ENCODE measurements around the gene GPS1.
A peak's percentile ranks its signal among the peaks of the same experiment; 100 is the strongest.

The GPS1 gene

GRCh38 chr17:82091264-82092066 lies 39.8 kb downstream of the GPS1 start:
- Histone ChIP-seq H3K4me3 (no peak overlapping the region), H3K27ac (no peak overlapping the region)
- TF ChIP-seq, protein P1, sequence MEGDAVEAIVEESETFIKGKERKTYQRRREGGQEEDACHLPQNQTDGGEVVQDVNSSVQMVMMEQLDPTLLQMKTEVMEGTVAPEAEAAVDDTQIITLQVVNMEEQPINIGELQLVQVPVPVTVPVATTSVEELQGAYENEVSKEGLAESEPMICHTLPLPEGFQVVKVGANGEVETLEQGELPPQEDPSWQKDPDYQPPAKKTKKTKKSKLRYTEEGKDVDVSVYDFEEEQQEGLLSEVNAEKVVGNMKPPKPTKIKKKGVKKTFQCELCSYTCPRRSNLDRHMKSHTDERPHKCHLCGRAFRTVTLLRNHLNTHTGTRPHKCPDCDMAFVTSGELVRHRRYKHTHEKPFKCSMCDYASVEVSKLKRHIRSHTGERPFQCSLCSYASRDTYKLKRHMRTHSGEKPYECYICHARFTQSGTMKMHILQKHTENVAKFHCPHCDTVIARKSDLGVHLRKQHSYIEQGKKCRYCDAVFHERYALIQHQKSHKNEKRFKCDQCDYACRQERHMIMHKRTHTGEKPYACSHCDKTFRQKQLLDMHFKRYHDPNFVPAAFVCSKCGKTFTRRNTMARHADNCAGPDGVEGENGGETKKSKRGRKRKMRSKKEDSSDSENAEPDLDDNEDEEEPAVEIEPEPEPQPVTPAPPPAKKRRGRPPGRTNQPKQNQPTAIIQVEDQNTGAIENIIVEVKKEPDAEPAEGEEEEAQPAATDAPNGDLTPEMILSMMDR (IDR thresholded peaks at IDR 0.05): no peak
- no peak for DNase-seq (ENCODE audit: low spot score)

- TF ChIP-seq, protein P1 (IDR thresholded peaks at IDR 0.05): no peak
- no peak for DNase-seq (ENCODE audit: low spot score)
- Histone ChIP-seq H3K27ac (no peak overlapping the region), H3K4me3 (no peak overlapping the region)
These were observed 40.4 kb downstream of the GPS1 start for GRCh38 chr17:82092094-82092586.

- TF ChIP-seq, protein P1 (IDR thresholded peaks at IDR 0.05): no peak
- no peak overlapping the region for H3K4me3 ChIP-seq
- H3K27ac ChIP-seq: no peak overlapping the region
- no peak for DNase-seq (ENCODE audit: low spot score)
These were observed 40.9 kb downstream of the GPS1 start for GRCh38 chr17:82092628-82092994.

DNA sequence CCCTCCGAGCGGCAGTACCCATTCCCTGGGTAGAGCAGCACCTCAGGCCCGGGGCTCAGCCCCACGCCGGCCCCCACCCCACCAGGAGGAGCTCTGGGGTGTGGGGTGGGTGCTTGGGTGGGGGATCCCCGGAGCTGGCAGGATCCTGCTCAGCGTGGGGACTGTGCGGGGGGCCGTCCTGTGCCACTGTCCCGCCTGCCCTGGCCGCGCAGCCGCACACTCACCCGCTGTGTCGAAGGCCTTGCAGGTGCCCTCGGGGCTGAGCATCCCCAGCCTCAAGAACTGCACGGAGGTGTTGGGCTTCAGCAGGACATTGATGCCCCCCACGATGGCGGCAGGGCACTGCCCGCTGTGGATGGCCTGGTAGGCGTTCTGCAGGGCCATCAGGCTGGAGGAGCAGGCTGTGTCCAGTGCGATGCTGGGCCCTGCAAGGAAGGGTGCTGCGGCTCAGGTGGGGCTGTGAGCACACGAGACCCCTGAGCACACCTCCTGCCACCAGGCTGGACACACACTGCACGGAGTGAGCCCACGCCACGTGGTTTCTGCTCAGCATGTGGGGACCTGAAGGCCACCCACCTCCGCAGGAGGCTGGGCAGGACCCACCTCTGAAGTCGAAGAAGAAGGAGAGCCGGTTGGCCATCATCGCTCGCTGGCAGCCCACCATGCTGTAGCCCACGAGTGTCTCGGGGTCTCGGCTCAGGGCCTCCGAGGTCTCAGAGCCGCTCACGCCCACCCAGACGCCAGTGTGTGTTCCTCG lies 41.5 kb downstream of the GPS1 start:
- TF ChIP-seq, protein P1 (IDR thresholded peaks at IDR 0.05): no peak
- Histone ChIP-seq H3K4me3 (no peak overlapping the region), H3K27ac (no peak overlapping the region)
- DNase-seq (ENCODE audit: low spot score): no peak

GRCh38 chr17:82094931-82095776 lies 43.5 kb downstream of the GPS1 start:
- Histone ChIP-seq H3K4me3 (no peak overlapping the region), H3K27ac (no peak overlapping the region)
- DNase-seq (ENCODE audit: low spot score): no peak
- TF ChIP-seq, protein P1 (IDR thresholded peaks at IDR 0.05): no peak

- DNase-seq (ENCODE audit: low spot score): no peak
- Histone ChIP-seq H3K4me3 (peak overlapping the region; percentile 93), H3K27ac (no peak overlapping the region)
- TF ChIP-seq, protein P1 (IDR thresholded peaks at IDR 0.05): no peak
These were observed 44.3 kb downstream of the GPS1 start for GRCh38 chr17:82095777-82096708.

Data from coronary artery (tissue), 2 donors.